HCT116 (cell line): ENCODE results near the gene FGD5. TPM values are rescaled to one million over a fixed set of nuclear protein-coding genes. Genes with fewer than 3 reads are reported as not detected.

Experiments used
- ATAC-seq: fragments of 200-7000 bp; cut with Tn5 transposase; 2 replicates; pipeline ENCODE4 v1.9.1; 2020; ENCODE audit warnings: mild to moderate bottlenecking, moderate library complexity
- BruUV-seq: library from RNA; stranded (reverse); fragments of 400-500 nt; replicated peaks from 2 replicates; lab custom pipeline; 2021; lab: Mats Ljungman, UMichigan
- CTCF ChIA-PET: fragments of 300-600 bp; sonication (Branson Sonifier 250); formaldehyde crosslinking; loops from one replicate; lab custom pipeline; 2021; ENCODE audit warnings: antibody characterized with exemption; lab: Charles Lee
- POLR2A ChIA-PET: fragments of 300-600, 350-600 bp; sonication (Branson Sonifier 250); formaldehyde crosslinking; loops from one replicate; lab custom pipeline; 2021; ENCODE audit warnings: antibody characterized with exemption; lab: Charles Lee
- RAD21 ChIA-PET, 2 experiments: fragments of 300-600 bp; sonication (Branson Sonifier 250); formaldehyde crosslinking; loops; one replicate each; lab custom pipeline; 2023; ENCODE audit warnings: low total read pairs in 2 of 2; ENCODE audit not compliant: uncharacterized antibody in 2 of 2, unreplicated experiment in 2 of 2, low non-redundant PET in 1 of 2; lab: Charles Lee
- DNase-seq: peaks from one replicate; pipeline ENCODE4 v3.0.0-alpha.2; 2010; ENCODE audit warnings: low read depth, low spot score
- H2AFZ ChIP-seq: fragments of 200-600 bp; shearing (Covaris generic), sonication (generic); 2 replicates; pipeline ENCODE4 v1.6.1; 2017; ENCODE audit warnings: low read depth, mixed run types, mixed read lengths, antibody characterized with exemption, low read length; ENCODE audit not compliant: poor library complexity, severe bottlenecking
- H3K27ac ChIP-seq: 2 replicates; pipeline ENCODE4 v1.5.1; 2012; ENCODE audit warnings: low read depth, low read length
- H3K27me3 ChIP-seq: fragments of 200-600 bp; sonication (generic); 2 replicates; pipeline ENCODE4 v1.6.1; 2016; ENCODE audit warnings: mixed run types, low read length, mixed read lengths; ENCODE audit not compliant: insufficient read depth
- H3K36me3 ChIP-seq, 2 experiments: fragments of 200-500 bp in 1 of 2; fragments of 200-600 bp in 1 of 2; sonication (Bioruptor generic) in 1 of 2; sonication (generic) in 1 of 2; 2 replicates each; pipeline versions ENCODE4 v1.5.1 to v1.6.1; 2014 to 2016; ENCODE audit warnings: low read length in 2 of 2, inconsistent platforms in 1 of 2, mixed read lengths in 1 of 2, mixed run types in 1 of 2; ENCODE audit not compliant: insufficient read depth in 2 of 2, control insufficient read depth in 1 of 2
- H3K4me1 ChIP-seq, 2 experiments: fragments of 200-600 bp in 1 of 2; sonication (generic) in 1 of 2; 2 replicates each; pipeline versions ENCODE4 v1.5.1 to v1.6.1; 2012 to 2017; ENCODE audit warnings: low read length in 2 of 2, inconsistent platforms in 1 of 2, mild to moderate bottlenecking in 1 of 2, mixed read lengths in 1 of 2, mixed run types in 1 of 2, moderate library complexity in 1 of 2; ENCODE audit not compliant: insufficient read depth in 2 of 2, control insufficient read depth in 1 of 2
- H3K4me2 ChIP-seq: fragments of 200-600 bp; sonication (generic); 2 replicates; pipeline ENCODE4 v1.6.1; 2017; ENCODE audit warnings: mixed run types, low read length, mixed read lengths
- H3K4me3 ChIP-seq, 2 experiments: fragments of 200-600 bp in 1 of 2; sonication (generic) in 1 of 2; replicated peaks in 1 of 2; 2 replicates each; pipeline ENCODE4 v1.5.1; 2011 to 2016; ENCODE audit warnings: low read length in 2 of 2, control low read depth in 1 of 2, low read depth in 1 of 2, mild to moderate bottlenecking in 1 of 2, mixed read lengths in 1 of 2, mixed run types in 1 of 2
- H3K79me2 ChIP-seq: fragments of 200-600 bp; sonication (generic); 2 replicates; pipeline ENCODE4 v1.6.1; 2017; ENCODE audit warnings: mild to moderate bottlenecking, mixed run types, low read length, moderate library complexity, mixed read lengths; ENCODE audit not compliant: insufficient read depth
- H3K9ac ChIP-seq: fragments of 200-600 bp; sonication (generic); 2 replicates; pipeline ENCODE4 v1.6.1; 2016; ENCODE audit warnings: low read length, mixed read lengths
- H3K9me2 ChIP-seq: fragments of 200-600 bp; sonication (generic), shearing (Covaris generic); 2 replicates; pipeline ENCODE4 v1.6.1; 2017; ENCODE audit warnings: mixed run types, mild to moderate bottlenecking, moderate library complexity; ENCODE audit not compliant: insufficient read depth
- H3K9me3 ChIP-seq, 2 experiments: fragments of 200-500 bp in 1 of 2; fragments of 200-600 bp in 1 of 2; sonication (Bioruptor generic) in 1 of 2; sonication (generic) in 1 of 2; 2 replicates each; pipeline ENCODE4 v1.6.1; 2014 to 2017; ENCODE audit warnings: low read length in 2 of 2, mixed read lengths in 2 of 2, inconsistent platforms in 1 of 2, low read depth in 1 of 2, mild to moderate bottlenecking in 1 of 2, mixed run types in 1 of 2, moderate library complexity in 1 of 2; ENCODE audit not compliant: control insufficient read depth in 1 of 2, insufficient read depth in 1 of 2
- H4K20me1 ChIP-seq: fragments of 200-600 bp; sonication (generic), shearing (Covaris generic); 2 replicates; pipeline ENCODE4 v1.6.1; 2017; ENCODE audit warnings: mixed run types, mild to moderate bottlenecking, moderate library complexity; ENCODE audit not compliant: insufficient read depth
- CBX3 ChIP-seq: IDR thresholded peaks from 2 replicates; pipeline ENCODE4 v1.6.1; 2012; ENCODE audit warnings: low read depth
- CEBPB ChIP-seq: IDR thresholded peaks from 2 replicates; pipeline ENCODE4 v1.6.1; 2012; ENCODE audit warnings: low read depth
- ELF1 ChIP-seq: IDR thresholded peaks from 2 replicates; pipeline ENCODE4 v1.6.1; 2012; ENCODE audit warnings: low read depth, borderline replicate concordance
- EZH2 ChIP-seq: fragments of 200-600 bp; sonication (generic); IDR thresholded peaks from 2 replicates; pipeline ENCODE4 v1.6.1; 2017; ENCODE audit warnings: antibody characterized with exemption, mixed run types
- MAX ChIP-seq: IDR thresholded peaks from 2 replicates; pipeline ENCODE4 v1.6.1; 2012
- POLR2A ChIP-seq: IDR thresholded peaks from 2 replicates; pipeline ENCODE4 v1.7.0; 2011; ENCODE audit warnings: borderline replicate concordance; ENCODE audit not compliant: insufficient read depth, insufficient read length; ENCODE audit errors: extremely low read depth
- POLR2AphosphoS5 ChIP-seq: IDR thresholded peaks from 2 replicates; pipeline ENCODE4 v1.6.1; 2011; ENCODE audit warnings: mild to moderate bottlenecking, low read depth, low read length, moderate library complexity
- RAD21 ChIP-seq: IDR thresholded peaks from 2 replicates; pipeline ENCODE4 v1.6.1; 2012; ENCODE audit warnings: low read depth, mild to moderate bottlenecking
- SRF ChIP-seq: IDR thresholded peaks from 2 replicates; pipeline ENCODE4 v1.6.1; 2012; ENCODE audit warnings: low read depth
- YY1 ChIP-seq: IDR thresholded peaks from 2 replicates; pipeline ENCODE4 v1.6.1; 2011; ENCODE audit warnings: low read length, low read depth, moderate library complexity, mild to moderate bottlenecking; ENCODE audit not compliant: insufficient replicate concordance; ENCODE audit errors: extremely low read depth
- ZNF274 ChIP-seq: fragments of 200-500 bp; sonication (Bioruptor generic); IDR thresholded peaks from 2 replicates; pipeline ENCODE4 v1.6.1; 2014; ENCODE audit warnings: mild to moderate bottlenecking, low read depth, low read length, inconsistent platforms
- intact Hi-C: fragments of 100-400 bp; cut with micrococcal nuclease; formaldehyde crosslinking; loops from 2 replicates; pipeline ENCODE4 v1.10.0; 2022
- total RNA-seq: library from RNA; stranded (reverse); gene quantifications from one replicate; pipeline ENCODE4 v1.2.1, GENCODE V29; 2021; ENCODE audit not compliant: unreplicated experiment
- TF ChIP-seq, protein P1 (sequence below), 3 experiments: fragments of 200-600 bp in 1 of 3; sonication (generic) in 1 of 3; IDR thresholded peaks in 2 of 3; conservative IDR thresholded peaks in 1 of 3; 2 replicates each; pipeline ENCODE4 v1.5.1; 2012 to 2017; ENCODE audit warnings: low read depth in 2 of 3, low read length in 2 of 3, antibody characterized with exemption in 1 of 3, borderline replicate concordance in 1 of 3, control low read depth in 1 of 3, mild to moderate bottlenecking in 1 of 3, mixed read lengths in 1 of 3, mixed run types in 1 of 3, moderate library complexity in 1 of 3; ENCODE audit not compliant: insufficient read depth in 1 of 3
- TF ChIP-seq, protein P2 (sequence below): IDR thresholded peaks from 2 replicates; pipeline ENCODE4 v1.6.1; 2011; ENCODE audit warnings: mild to moderate bottlenecking, low read length, moderate library complexity; ENCODE audit not compliant: insufficient replicate concordance; ENCODE audit errors: extremely low read depth

FGD5 gene
- total RNA-seq, 1 experiment from 2014 or later: 0.22 TPM

DNA sequence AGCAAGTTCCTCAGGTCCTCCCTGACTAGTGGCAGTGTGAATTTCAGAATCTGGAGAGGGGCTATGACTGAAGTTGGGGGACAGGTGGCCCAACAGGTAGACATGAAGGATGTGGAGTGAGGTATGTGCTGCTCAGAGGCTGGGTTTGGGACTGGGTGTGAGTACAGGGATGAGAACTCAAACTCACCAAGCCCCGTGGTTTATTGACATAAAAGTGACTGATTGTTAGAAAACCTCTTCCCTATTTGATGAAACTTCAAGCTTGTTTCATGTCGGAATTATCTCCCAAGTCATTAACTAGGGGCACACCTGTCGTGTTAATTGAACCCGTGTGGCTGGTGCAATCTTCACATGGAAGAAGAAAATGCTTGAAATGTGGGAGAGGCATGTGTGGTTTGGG lies 27.1 kb downstream of the FGD5 start:
- BruUV-seq: no TSS peak
- no peak overlapping the region for H3K4me2 ChIP-seq
- no peak overlapping the region for H3K27ac ChIP-seq
- H2AFZ ChIP-seq: no peak overlapping the region
- no peaks in the 10 kb centered on the region for H3K79me2 ChIP-seq
- POLR2A ChIA-PET: no interaction called here
- DNase-seq (no peak), ATAC-seq (no peak)
- intact Hi-C loops: no loop called here
- H4K20me1 ChIP-seq: no peaks in the 10 kb centered on the region
- peaks cover 10 to 15% of the 10 kb centered on the region in 2 experiments for H3K4me1 ChIP-seq
- H3K9me3 ChIP-seq: no peaks in the 10 kb centered on the region
- no peak overlapping the region for H3K4me3 ChIP-seq
- H3K27me3 ChIP-seq: peaks cover 5% of the 10 kb centered on the region; the same call in 1 of the 2 replicates
- H3K9ac ChIP-seq: no peak overlapping the region
- TF ChIP-seq MAX: no peak
- TF ChIP-seq ELF1: no peak
- TF ChIP-seq POLR2A: no peak
- TF ChIP-seq EZH2: no peak
- TF ChIP-seq CBX3: no peak
- TF ChIP-seq CEBPB: no peak
- no peak for TF ChIP-seq SRF
- TF ChIP-seq ZNF274: no peak
- TF ChIP-seq, protein P1, sequence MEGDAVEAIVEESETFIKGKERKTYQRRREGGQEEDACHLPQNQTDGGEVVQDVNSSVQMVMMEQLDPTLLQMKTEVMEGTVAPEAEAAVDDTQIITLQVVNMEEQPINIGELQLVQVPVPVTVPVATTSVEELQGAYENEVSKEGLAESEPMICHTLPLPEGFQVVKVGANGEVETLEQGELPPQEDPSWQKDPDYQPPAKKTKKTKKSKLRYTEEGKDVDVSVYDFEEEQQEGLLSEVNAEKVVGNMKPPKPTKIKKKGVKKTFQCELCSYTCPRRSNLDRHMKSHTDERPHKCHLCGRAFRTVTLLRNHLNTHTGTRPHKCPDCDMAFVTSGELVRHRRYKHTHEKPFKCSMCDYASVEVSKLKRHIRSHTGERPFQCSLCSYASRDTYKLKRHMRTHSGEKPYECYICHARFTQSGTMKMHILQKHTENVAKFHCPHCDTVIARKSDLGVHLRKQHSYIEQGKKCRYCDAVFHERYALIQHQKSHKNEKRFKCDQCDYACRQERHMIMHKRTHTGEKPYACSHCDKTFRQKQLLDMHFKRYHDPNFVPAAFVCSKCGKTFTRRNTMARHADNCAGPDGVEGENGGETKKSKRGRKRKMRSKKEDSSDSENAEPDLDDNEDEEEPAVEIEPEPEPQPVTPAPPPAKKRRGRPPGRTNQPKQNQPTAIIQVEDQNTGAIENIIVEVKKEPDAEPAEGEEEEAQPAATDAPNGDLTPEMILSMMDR (IDR thresholded peaks at IDR 0.05 in 2 of 3, conservative IDR thresholded peaks at IDR 0.05 in 1 of 3; ENCODE audit: borderline replicate concordance in 1 of 3, insufficient read depth in 1 of 3, low read depth in 2 of 3, low read length in 2 of 3): no peak
- TF ChIP-seq POLR2AphosphoS5: no peak
- no peak for TF ChIP-seq RAD21
- TF ChIP-seq, protein P2, sequence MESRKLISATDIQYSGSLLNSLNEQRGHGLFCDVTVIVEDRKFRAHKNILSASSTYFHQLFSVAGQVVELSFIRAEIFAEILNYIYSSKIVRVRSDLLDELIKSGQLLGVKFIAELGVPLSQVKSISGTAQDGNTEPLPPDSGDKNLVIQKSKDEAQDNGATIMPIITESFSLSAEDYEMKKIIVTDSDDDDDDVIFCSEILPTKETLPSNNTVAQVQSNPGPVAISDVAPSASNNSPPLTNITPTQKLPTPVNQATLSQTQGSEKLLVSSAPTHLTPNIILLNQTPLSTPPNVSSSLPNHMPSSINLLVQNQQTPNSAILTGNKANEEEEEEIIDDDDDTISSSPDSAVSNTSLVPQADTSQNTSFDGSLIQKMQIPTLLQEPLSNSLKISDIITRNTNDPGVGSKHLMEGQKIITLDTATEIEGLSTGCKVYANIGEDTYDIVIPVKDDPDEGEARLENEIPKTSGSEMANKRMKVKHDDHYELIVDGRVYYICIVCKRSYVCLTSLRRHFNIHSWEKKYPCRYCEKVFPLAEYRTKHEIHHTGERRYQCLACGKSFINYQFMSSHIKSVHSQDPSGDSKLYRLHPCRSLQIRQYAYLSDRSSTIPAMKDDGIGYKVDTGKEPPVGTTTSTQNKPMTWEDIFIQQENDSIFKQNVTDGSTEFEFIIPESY: no peak
- no peak for TF ChIP-seq YY1
- no peaks in the 10 kb centered on the region for H3K36me3 ChIP-seq
- no peaks in the 10 kb centered on the region for H3K9me2 ChIP-seq
- RAD21 ChIA-PET: no interaction called here
- CTCF ChIA-PET: no interaction called here
